Kidney (tissue), 14 donors: ENCODE data around the gene BRD2. TPM values are rescaled to one million over a fixed set of nuclear protein-coding genes. Genes with fewer than 3 reads are reported as not detected.

Source experiments
- DNase-seq, 5 donors: peaks; one replicate each; pipeline ENCODE4 v3.0.0-alpha.2; 2013 to 2020
- FAIRE-seq: peaks from 2 replicates; lab custom pipeline; 2012; peaks lifted over from hg19 to GRCh38; lab: Jason Lieb, UNC
- H3K27ac ChIP-seq, 2 donors: one replicate each; pipeline ENCODE4 v1.7.0; 2013; ENCODE audit warnings: low read depth in 2 of 2, low read length in 2 of 2, inconsistent platforms in 1 of 2
- H3K27me3 ChIP-seq: one replicate; pipeline ENCODE4 v1.7.1; 2013; ENCODE audit warnings: low read length, inconsistent platforms; ENCODE audit not compliant: control insufficient read depth, insufficient read depth
- H3K36me3 ChIP-seq, 3 donors: one replicate each; pipeline versions ENCODE4 v1.7.0 to v1.7.1; 2013; ENCODE audit warnings: low read length in 3 of 3, control low read depth in 1 of 3, inconsistent platforms in 1 of 3; ENCODE audit not compliant: insufficient read depth in 3 of 3, control insufficient read depth in 2 of 3
- H3K4me1 ChIP-seq, 3 donors: one replicate each; pipeline versions ENCODE4 v1.7.0 to v1.7.1; 2013; ENCODE audit warnings: low read length in 3 of 3, inconsistent platforms in 1 of 3, low read depth in 1 of 3; ENCODE audit not compliant: control insufficient read depth in 2 of 3, insufficient read depth in 2 of 3
- H3K4me3 ChIP-seq, 3 donors: one replicate each; pipeline versions ENCODE4 v1.7.0 to v1.8.1; 2013; ENCODE audit warnings: low read length in 3 of 3, control low read depth in 1 of 3, inconsistent platforms in 1 of 3
- H3K9ac ChIP-seq, 3 donors: one replicate each; pipeline versions ENCODE4 v1.7.0 to v1.7.1; 2013; ENCODE audit warnings: low read length in 3 of 3, control low read depth in 1 of 3, inconsistent platforms in 1 of 3
- H3K9me3 ChIP-seq, 3 donors: one replicate each; pipeline versions ENCODE4 v1.7.0 to v1.7.1; 2013; ENCODE audit warnings: low read length in 3 of 3, control low read depth in 1 of 3, inconsistent platforms in 1 of 3; ENCODE audit not compliant: control insufficient read depth in 2 of 3, insufficient read depth in 1 of 3
- CTCF ChIP-seq: IDR thresholded peaks from 3 replicates; pipeline ENCODE4 v1.5.1; 2012; ENCODE audit warnings: mild to moderate bottlenecking, moderate library complexity, borderline replicate concordance; ENCODE audit not compliant: insufficient read depth; ENCODE audit errors: extremely low read depth
- intact Hi-C: fragments of 100-400 bp; cut with DNase I; formaldehyde crosslinking; loops from one replicate; pipeline ENCODE4 v1.11.1; 2022
- polyA plus RNA-seq: library from polyadenylated mRNA; stranded (reverse); fragments of 350-450 nt; fragmentation: Illumina TruSeq; extraction: RNeasy Lipid Tissue Mini Kit (QIAGEN cat#74804); gene quantifications from one replicate; pipeline ENCODE4 v1.2.3, GENCODE V29; 2014; ENCODE audit warnings: low read depth, low replicate concordance; ENCODE audit not compliant: insufficient read depth
- total RNA-seq: library from RNA; stranded (reverse); fragmentation: NEBNext Ultra II Directional; extraction: Animal tissue kit (Norgen Biotek cat#: 25700); gene quantifications from one replicate; pipeline ENCODE4 v1.2.1, GENCODE V29; 2021
- donor health status: control.
- donor health status: control.
- donor health status: control.
- donor health status: control.
- donor health status: control.
- donor health status: DM: yes; HTN: yes; CAD: no.
- donor health status: Normal renal cell carcinoma (clear cell type).

Gene BRD2
- total and polyA plus RNA-seq, 2 donors from 2014 or later = 73.9 to 184 TPM

DNA sequence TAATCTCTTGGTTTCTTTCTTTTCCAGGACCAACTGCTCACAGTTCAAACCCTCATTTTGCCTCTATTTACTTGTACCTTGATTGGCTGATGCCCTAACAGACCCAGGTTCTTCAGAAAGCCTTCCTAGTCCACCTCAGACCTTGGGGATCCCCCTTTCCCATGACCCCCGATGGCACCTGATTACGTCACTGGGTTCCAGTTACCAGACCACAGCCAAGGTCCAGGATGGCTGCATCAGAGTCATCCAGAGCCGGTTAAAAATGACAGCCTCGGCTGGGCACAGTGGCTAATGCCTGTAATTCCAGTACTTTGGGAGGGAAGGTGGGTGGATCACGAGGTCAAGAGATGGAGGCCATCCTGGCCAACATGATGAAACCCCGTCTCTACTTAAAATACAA, 36.5 kb downstream of the BRD2 start:
- Histone ChIP-seq H3K4me1 (peaks cover 0 to 4% (median 0%) of the 10 kb centered on the region in 3 donors), H3K27ac (no peak overlapping the region), H3K36me3 (no peaks in the 10 kb centered on the region), H3K9ac (no peak overlapping the region), H3K4me3 (no peak overlapping the region), H3K9me3 (no peaks in the 10 kb centered on the region), H3K27me3 (no peaks in the 10 kb centered on the region)
- FAIRE-seq = no peak
- no peak for TF ChIP-seq CTCF
- intact Hi-C loops = no loop called here
- DNase-seq = no peak

- H3K9ac ChIP-seq = no peak overlapping the region
- no peak for TF ChIP-seq CTCF
- H3K4me3 ChIP-seq = no peak overlapping the region
- FAIRE-seq (no peak), DNase-seq (peak in 3 of 5 donors; percentile 46 to 66 (median 62))
- intact Hi-C loops = no loop called here
- H3K9me3 ChIP-seq = no peaks in the 10 kb centered on the region
- H3K27me3 ChIP-seq = no peaks in the 10 kb centered on the region
- H3K36me3 ChIP-seq = no peaks in the 10 kb centered on the region
- peaks cover 0 to 4% (median 0%) of the 10 kb centered on the region in 3 donors for H3K4me1 ChIP-seq
- no peak overlapping the region for H3K27ac ChIP-seq
Measured at GRCh38 chr6:33007831-33008400, 39.5 kb downstream of the BRD2 start.

GRCh38 chr6:33008944-33009861, 40.8 kb downstream of the BRD2 start, which contains the start of gene HLA-DOA:
Gene HLA-DOA, minus strand, starts transcription at chr6:33009591.
- intact Hi-C loops = no loop called here
- FAIRE-seq = no peak

More at GRCh38 chr6:33008944-33009861, 40.8 kb downstream of the BRD2 start, which contains the start of gene HLA-DOA:
- Histone ChIP-seq H3K9ac (peak within 1 kb of the TSS in 2 of 3 donors; percentile 16 to 49), H3K27me3 (no peaks in the 10 kb centered on the region), H3K36me3 (no peaks in the 10 kb centered on the region), H3K9me3 (no peaks in the 10 kb centered on the region), H3K27ac (no peak within 1 kb of the TSS), H3K4me1 (peaks cover 0 to 4% (median 0%) of the 10 kb centered on the region in 3 donors), H3K4me3 (peak within 1 kb of the TSS; percentile 44 to 54 (median 47))
- DNase-seq = peak in 4 of 5 donors; percentile 63 to 81 (median 74)
- TF ChIP-seq CTCF = no peak
